HG02981 (cell line): ENCODE results near the gene TNIK.

Experiments used
- ATAC-seq: cut with Tn5 transposase; IDR thresholded peaks from one replicate; pipeline ENCODE4 v1.9.1; 2021; ENCODE audit warnings: mild to moderate bottlenecking, moderate library complexity; ENCODE audit not compliant: unreplicated experiment

The TNIK gene

GRCh38 chr3:171201825-171202224 lies 258.4 kb downstream of the TNIK start:
- no peak for ATAC-seq

GRCh38 chr3:171200750-171201088 lies 259.5 kb downstream of the TNIK start:
- no peak for ATAC-seq

GRCh38 chr3:171200052-171200749 lies 260.0 kb downstream of the TNIK start:
- no peak for ATAC-seq

GRCh38 chr3:171199473-171199829 lies 260.8 kb downstream of the TNIK start:
- no peak for ATAC-seq

GRCh38 chr3:171198781-171199472 lies 261.3 kb downstream of the TNIK start:
- no peak for ATAC-seq

GRCh38 chr3:171195686-171196085 lies 264.5 kb downstream of the TNIK start:
- no peak for ATAC-seq

- no peak for ATAC-seq
Observed at GRCh38 chr3:171194965-171195364, 265.2 kb downstream of the TNIK start.

- no peak for ATAC-seq
Observed at GRCh38 chr3:171193693-171194092, 266.5 kb downstream of the TNIK start.

- no peak for ATAC-seq
Observed at GRCh38 chr3:171192176-171192854, 267.9 kb downstream of the TNIK start.

- no peak for ATAC-seq
Observed at GRCh38 chr3:171190668-171191067, 269.5 kb downstream of the TNIK start.

- ATAC-seq: no peak
Observed at GRCh38 chr3:171189394-171190080, 270.7 kb downstream of the TNIK start.

GRCh38 chr3:171187706-171188290 lies 272.4 kb downstream of the TNIK start:
- no peak for ATAC-seq

- no peak for ATAC-seq
Observed at GRCh38 chr3:171186817-171187500, 273.2 kb downstream of the TNIK start.

- ATAC-seq: no peak
Observed at GRCh38 chr3:171186383-171186782, 273.8 kb downstream of the TNIK start.

- ATAC-seq: no peak
Observed at GRCh38 chr3:171185959-171186358, 274.2 kb downstream of the TNIK start.

GRCh38 chr3:171184372-171184771 lies 275.8 kb downstream of the TNIK start:
- peak; percentile 80 for ATAC-seq

- no peak for ATAC-seq
Observed at GRCh38 chr3:171183042-171183441, 277.2 kb downstream of the TNIK start.

GRCh38 chr3:171181907-171182690 lies 278.1 kb downstream of the TNIK start:
- no peak for ATAC-seq

- no peak for ATAC-seq
Observed at GRCh38 chr3:171178714-171179113, 281.5 kb downstream of the TNIK start.

- no peak for ATAC-seq
Observed at GRCh38 chr3:171177553-171177952, 282.7 kb downstream of the TNIK start.
